Ectodermal cell (in vitro differentiated cells): Measurements from ENCODE around the gene HBEGF.

ENCODE experiments used
- H3K27ac ChIP-seq: 2 replicates; pipeline ENCODE4 v1.7.0; 2013; ENCODE audit warnings: mild to moderate bottlenecking, low read depth, low read length; ENCODE audit not compliant: insufficient read depth, poor library complexity, severe bottlenecking
- H3K27me3 ChIP-seq: 2 replicates; pipeline ENCODE4 v1.7.0; 2013; ENCODE audit warnings: mild to moderate bottlenecking, low read length; ENCODE audit not compliant: insufficient read depth, control insufficient read depth, poor library complexity, severe bottlenecking
- H3K36me3 ChIP-seq: one replicate; pipeline ENCODE4 v1.7.0; 2013; ENCODE audit warnings: low read length; ENCODE audit not compliant: control insufficient read depth, insufficient read depth
- H3K4me1 ChIP-seq: one replicate; pipeline ENCODE4 v1.7.0; 2013; ENCODE audit warnings: low read length; ENCODE audit not compliant: control insufficient read depth, insufficient read depth
- H3K4me3 ChIP-seq: 2 replicates; pipeline ENCODE4 v1.7.0; 2013; ENCODE audit warnings: low read depth, low read length, control low read depth; ENCODE audit not compliant: insufficient read depth
- H3K9me3 ChIP-seq: 2 replicates; pipeline ENCODE4 v1.7.0; 2013; ENCODE audit warnings: mild to moderate bottlenecking, low read length, moderate library complexity; ENCODE audit not compliant: control insufficient read depth
- WGBS, 2 experiments: methylation state at CpG; one replicate each; pipeline ENCODE4 v1.1.7; 2013; ENCODE audit warnings: missing lambda C conversion rate in 2 of 2; 5-methylcytosine and 5-hydroxymethylcytosine counted together

Gene HBEGF

GRCh38 chr5:140324041-140324600 is 22.3 kb downstream of the HBEGF start:
- no peak overlapping the region for H3K4me3 ChIP-seq

GRCh38 chr5:140322751-140323731 is 23.4 kb downstream of the HBEGF start:
- 70 to 73% methylated on average over 9 of the region's 9 CpGs for WGBS, 2 experiments

More at GRCh38 chr5:140324041-140324600, 22.3 kb downstream of the HBEGF start:
- WGBS, 2 experiments, result 84 to 91% methylated on average over 5 of the region's 5 CpGs
- no peaks in the 10 kb centered on the region for H3K36me3 ChIP-seq
- no peaks in the 10 kb centered on the region for H3K9me3 ChIP-seq
- H3K4me1 ChIP-seq, result peaks cover 21% of the 10 kb centered on the region
- H3K27me3 ChIP-seq, result no peaks in the 10 kb centered on the region
- no peak overlapping the region for H3K27ac ChIP-seq

GRCh38 chr5:140321796-140322195 is 24.6 kb downstream of the HBEGF start:
- Histone ChIP-seq H3K27me3 (no peaks in the 10 kb centered on the region), H3K9me3 (no peaks in the 10 kb centered on the region), H3K4me3 (no peak overlapping the region), H3K4me1 (peaks cover 14% of the 10 kb centered on the region), H3K27ac (no peak overlapping the region), H3K36me3 (no peaks in the 10 kb centered on the region)
- WGBS, 2 experiments, result 91 to 94% methylated on average over 2 of the region's 2 CpGs

More at GRCh38 chr5:140322751-140323731, 23.4 kb downstream of the HBEGF start:
- Histone ChIP-seq H3K4me3 (peak overlapping the region; percentile 10), H3K27ac (peak overlapping the region; percentile 72), H3K27me3 (no peaks in the 10 kb centered on the region), H3K36me3 (no peaks in the 10 kb centered on the region), H3K4me1 (peaks cover 21% of the 10 kb centered on the region), H3K9me3 (no peaks in the 10 kb centered on the region)

DNA sequence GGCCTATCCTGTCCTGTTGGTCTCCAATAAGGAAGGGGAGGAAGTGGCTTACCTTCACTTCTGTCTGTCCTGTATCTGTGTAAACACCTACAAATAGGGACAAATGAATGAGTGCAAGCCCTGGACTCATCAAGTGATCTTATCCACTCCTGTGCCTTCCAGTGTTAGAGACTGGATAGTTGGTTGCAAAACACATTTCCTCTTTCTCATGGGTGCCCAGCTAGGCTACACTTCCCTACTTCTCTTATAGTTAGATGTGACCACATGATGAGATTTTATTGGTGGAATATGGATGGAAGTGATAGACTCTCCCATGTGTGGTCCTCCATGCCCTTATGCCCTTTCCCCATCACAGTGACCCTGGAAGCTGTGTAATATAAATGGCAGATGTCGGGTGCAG is 26.6 kb downstream of the HBEGF start:
- Histone ChIP-seq H3K4me3 (no peak overlapping the region), H3K36me3 (no peaks in the 10 kb centered on the region), H3K9me3 (no peaks in the 10 kb centered on the region), H3K4me1 (peaks cover 13% of the 10 kb centered on the region), H3K27ac (no peak overlapping the region), H3K27me3 (no peaks in the 10 kb centered on the region)
- 97 to 100% methylated on average over 1 of the region's 1 CpG for WGBS, 2 experiments

GRCh38 chr5:140318792-140319191 is 27.6 kb downstream of the HBEGF start:
- no peaks in the 10 kb centered on the region for H3K27me3 ChIP-seq
- no peaks in the 10 kb centered on the region for H3K36me3 ChIP-seq
- no peak overlapping the region for H3K4me3 ChIP-seq
- no peak overlapping the region for H3K27ac ChIP-seq
- H3K4me1 ChIP-seq, result peaks cover 10% of the 10 kb centered on the region
- WGBS, 2 experiments, result 91 to 94% methylated on average over 4 of the region's 4 CpGs
- H3K9me3 ChIP-seq, result no peaks in the 10 kb centered on the region

GRCh38 chr5:140317859-140318258 is 28.5 kb downstream of the HBEGF start:
- H3K4me3 ChIP-seq, result no peak overlapping the region
- H3K27ac ChIP-seq, result no peak overlapping the region
- 85 to 87% methylated on average over 5 of the region's 5 CpGs for WGBS, 2 experiments

GRCh38 chr5:140312791-140313189 is 33.6 kb downstream of the HBEGF start:
- no peaks in the 10 kb centered on the region for H3K27me3 ChIP-seq
- no peak overlapping the region for H3K4me3 ChIP-seq
- no peaks in the 10 kb centered on the region for H3K4me1 ChIP-seq
- H3K36me3 ChIP-seq, result no peaks in the 10 kb centered on the region
- H3K9me3 ChIP-seq, result no peaks in the 10 kb centered on the region
- H3K27ac ChIP-seq, result no peak overlapping the region
- WGBS, 2 experiments, result 94 to 97% methylated on average over 6 to 7 of the region's 7 CpGs

More at GRCh38 chr5:140317859-140318258, 28.5 kb downstream of the HBEGF start:
- Histone ChIP-seq H3K4me1 (peaks cover 1% of the 10 kb centered on the region), H3K9me3 (no peaks in the 10 kb centered on the region), H3K36me3 (no peaks in the 10 kb centered on the region), H3K27me3 (no peaks in the 10 kb centered on the region)

- H3K4me3 ChIP-seq, result no peak overlapping the region
- WGBS, 2 experiments, result 50 to 57% methylated on average over 4 of the region's 4 CpGs
- no peak overlapping the region for H3K27ac ChIP-seq
- no peaks in the 10 kb centered on the region for H3K36me3 ChIP-seq
- H3K9me3 ChIP-seq, result no peaks in the 10 kb centered on the region
- H3K4me1 ChIP-seq, result no peaks in the 10 kb centered on the region
- no peaks in the 10 kb centered on the region for H3K27me3 ChIP-seq
These were observed 34.2 kb downstream of the HBEGF start for GRCh38 chr5:140312067-140312790.

DNA sequence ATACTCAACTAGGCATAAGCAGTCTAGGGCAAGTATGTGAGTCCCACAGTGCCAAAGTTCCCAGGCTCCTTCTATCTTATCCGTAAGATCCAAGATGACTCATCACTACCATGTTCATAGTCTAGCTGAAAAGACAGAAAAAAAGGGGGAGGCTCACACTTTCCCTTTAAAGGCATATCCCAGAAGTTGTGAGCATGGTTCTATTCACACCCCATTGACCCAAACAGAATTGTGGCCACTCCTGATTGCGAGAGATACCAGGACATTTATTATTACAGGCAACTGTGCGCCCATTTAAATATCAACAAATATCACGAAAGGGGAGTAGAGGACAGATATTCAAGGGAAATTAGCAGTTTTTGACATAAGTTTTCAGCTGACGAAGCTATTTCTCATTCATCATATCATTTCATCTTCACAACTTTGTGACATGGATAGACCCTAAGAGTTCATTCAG is 35.4 kb downstream of the HBEGF start:
- Histone ChIP-seq H3K27ac (no peak overlapping the region), H3K27me3 (peaks cover 3% of the 10 kb centered on the region), H3K4me1 (no peaks in the 10 kb centered on the region), H3K9me3 (no peaks in the 10 kb centered on the region), H3K36me3 (no peaks in the 10 kb centered on the region), H3K4me3 (no peak overlapping the region)
- WGBS, 2 experiments, result 92 to 93% methylated on average over 5 of the region's 5 CpGs

DNA sequence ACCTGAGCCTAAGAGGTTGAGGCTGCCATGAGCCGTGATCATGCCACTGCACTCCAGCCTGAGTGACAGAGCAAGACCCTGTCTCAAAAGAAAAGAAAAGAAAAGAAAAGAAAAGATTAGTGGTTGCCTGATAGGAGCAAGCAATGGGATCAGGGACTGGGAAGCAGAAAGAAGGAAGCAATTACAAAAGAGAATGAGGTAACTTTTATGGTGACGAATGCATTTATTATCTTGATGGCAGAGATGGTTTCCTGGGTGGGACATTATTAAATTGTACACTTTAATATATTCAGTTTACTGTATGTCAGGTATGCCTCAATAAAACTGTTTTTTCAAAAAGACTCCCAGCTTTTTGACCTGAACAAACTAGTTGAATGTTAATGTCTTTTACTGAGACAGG is 36.0 kb downstream of the HBEGF start:
- Histone ChIP-seq H3K9me3 (no peaks in the 10 kb centered on the region), H3K27ac (no peak overlapping the region)
- 81 to 95% methylated on average over 2 of the region's 2 CpGs for WGBS, 2 experiments

More for the DNA sequence above, 36.0 kb downstream of the HBEGF start:
- Histone ChIP-seq H3K4me3 (no peak overlapping the region), H3K27me3 (peaks cover 3% of the 10 kb centered on the region), H3K4me1 (no peaks in the 10 kb centered on the region), H3K36me3 (no peaks in the 10 kb centered on the region)
